Measurements from ENCODE around the gene CALU.

The CALU gene

DNA sequence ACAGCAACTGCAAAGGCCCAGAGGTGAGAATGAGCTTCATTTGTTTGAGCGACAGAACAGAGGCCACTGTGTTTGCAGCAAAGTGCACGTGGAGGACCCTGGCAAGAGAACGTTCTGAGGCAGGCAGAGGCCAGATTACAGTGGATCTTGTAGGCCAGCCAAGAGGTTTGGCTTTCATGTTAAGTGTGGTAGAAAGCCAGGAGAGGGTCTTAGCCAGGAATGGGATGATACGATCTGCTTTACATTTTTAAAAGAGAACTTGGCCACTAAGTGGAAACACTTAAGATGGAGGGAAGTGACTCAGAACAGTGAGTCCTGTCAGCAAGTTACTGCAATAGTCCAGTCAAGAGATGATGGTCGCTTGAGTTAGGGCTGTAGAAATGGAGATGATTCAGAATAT is 57.2 kb downstream of the CALU start:
- DNase-seq = no peak
- in situ Hi-C loops (cut with HindIII; ENCODE audit: low pct_ligation_motif_present, low pct_unique_long_range_greater_than_20kb, low sequenced_read_pairs) = no loop called here

DNA sequence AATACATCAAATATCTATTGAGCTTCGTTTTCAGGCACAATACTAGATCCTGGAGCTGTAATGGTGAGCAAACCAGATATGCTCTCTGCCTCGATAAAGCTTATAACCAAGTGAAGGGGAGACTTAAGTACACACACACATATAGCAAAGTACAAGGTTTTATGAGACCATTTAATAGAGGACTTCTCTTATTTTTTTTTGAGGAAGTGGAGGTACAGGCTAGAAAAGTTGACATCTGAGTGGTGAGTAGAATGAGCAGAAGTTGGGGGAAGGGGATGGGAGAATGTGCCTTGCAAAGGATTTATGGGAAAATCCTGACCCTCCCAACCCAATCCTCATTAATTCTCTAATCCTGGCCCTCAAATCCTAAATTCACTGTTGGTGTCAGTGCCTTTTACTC is 60.3 kb downstream of the CALU start:
- no peak for DNase-seq
- in situ Hi-C loops (cut with HindIII; ENCODE audit: low pct_ligation_motif_present, low pct_unique_long_range_greater_than_20kb, low sequenced_read_pairs) = no loop called here

DNA sequence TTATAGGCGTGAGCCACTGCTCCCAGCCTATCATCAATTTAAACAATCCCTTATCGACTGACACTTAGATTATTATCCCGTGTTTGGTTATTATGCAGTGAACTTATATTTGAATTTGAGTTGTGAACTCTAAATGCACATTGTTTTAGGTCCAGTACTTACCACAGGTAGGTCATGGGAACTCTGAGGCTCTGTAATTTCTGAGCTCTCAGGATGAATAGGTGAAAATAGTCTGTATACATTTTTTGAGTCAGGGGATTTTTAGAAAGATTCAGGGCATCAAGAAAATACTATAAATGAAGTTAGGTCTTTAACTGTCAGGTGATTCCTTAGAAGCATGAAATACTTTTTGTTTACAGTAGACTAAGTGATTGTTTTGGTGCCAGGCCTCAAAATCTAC is 61.4 kb downstream of the CALU start:
- no peak for DNase-seq
- in situ Hi-C loops (cut with HindIII; ENCODE audit: low pct_ligation_motif_present, low pct_unique_long_range_greater_than_20kb, low sequenced_read_pairs) = no loop called here

DNA sequence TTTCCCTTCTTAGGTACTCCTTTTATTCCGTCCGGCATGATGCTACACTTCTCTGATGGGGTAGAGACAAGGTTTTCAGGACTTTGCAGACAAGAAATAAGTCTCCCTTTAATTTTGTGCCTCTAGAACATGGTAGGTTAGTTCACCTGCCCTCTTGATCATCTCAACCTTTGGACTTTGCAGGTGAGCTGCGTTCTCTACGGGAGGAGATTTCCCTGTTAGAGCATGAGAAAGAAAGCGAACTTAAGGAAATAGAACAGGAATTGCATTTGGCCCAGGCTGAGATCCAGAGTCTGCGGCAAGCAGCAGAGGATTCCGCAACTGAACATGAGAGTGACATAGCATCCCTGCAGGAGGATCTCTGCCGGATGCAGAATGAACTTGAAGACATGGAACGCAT is 61.8 kb downstream of the CALU start:
- no peak for DNase-seq
- in situ Hi-C loops (cut with HindIII; ENCODE audit: low pct_ligation_motif_present, low pct_unique_long_range_greater_than_20kb, low sequenced_read_pairs) = no loop called here

DNA sequence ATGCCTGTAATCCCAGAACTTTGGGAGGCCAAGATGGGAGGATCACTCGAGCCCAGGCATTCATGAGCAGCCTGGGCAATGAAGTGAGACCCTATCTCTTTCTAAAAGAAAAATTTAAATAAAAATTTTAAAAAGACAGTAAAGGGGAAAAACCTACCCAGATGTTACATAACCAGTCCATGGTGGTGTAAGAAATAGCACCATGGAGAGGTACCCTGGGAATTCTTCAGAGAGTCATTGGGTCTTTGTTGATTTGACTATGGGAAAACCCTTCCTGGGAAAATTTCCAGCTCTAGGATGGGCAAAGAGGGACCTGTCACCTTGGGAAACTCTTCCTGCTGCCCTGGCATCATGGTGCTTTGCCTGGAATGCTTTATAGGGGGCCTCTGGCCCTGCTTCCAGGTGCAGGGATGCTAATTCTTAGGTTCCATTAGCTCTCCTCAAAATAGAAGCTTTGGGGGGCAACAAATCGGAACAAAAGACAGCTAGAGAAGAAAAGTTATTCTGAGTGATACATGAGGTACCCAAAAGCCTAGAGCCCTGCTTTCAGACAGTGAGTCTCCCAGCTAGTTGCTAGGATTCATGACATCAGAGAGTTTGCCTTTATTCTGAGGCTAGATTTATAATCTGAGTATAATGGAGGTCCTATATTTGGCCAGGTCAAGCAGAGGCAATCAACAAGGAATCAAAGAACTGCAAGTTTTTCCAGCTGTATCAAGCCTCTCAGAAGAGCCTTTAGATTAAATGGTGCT is 62.7 kb downstream of the CALU start:
- DNase-seq = no peak
- in situ Hi-C loops (cut with HindIII; ENCODE audit: low pct_ligation_motif_present, low pct_unique_long_range_greater_than_20kb, low sequenced_read_pairs) = no loop called here

DNA sequence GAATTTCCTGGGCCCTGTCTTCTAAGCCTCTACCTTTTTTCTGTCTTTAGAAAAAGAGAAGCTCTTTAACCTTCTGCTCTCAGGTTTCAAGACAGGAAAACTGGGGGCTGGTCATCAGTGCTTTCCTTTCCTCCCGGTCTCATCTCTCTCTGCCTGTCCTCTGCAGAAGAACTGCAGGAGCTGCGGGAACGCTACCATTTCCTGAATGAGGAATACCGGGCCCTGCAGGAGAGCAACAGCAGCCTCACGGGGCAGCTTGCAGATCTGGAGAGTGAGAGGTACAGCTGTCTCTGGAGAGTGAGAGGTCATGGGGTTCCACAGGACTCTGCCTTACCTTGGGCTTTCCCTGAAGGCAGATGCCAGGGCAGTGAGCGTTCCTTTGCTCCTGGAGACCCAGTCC is 65.3 kb downstream of the CALU start:
- in situ Hi-C loops (cut with HindIII; ENCODE audit: low pct_ligation_motif_present, low pct_unique_long_range_greater_than_20kb, low sequenced_read_pairs) = no loop called here
- DNase-seq = no peak

DNA sequence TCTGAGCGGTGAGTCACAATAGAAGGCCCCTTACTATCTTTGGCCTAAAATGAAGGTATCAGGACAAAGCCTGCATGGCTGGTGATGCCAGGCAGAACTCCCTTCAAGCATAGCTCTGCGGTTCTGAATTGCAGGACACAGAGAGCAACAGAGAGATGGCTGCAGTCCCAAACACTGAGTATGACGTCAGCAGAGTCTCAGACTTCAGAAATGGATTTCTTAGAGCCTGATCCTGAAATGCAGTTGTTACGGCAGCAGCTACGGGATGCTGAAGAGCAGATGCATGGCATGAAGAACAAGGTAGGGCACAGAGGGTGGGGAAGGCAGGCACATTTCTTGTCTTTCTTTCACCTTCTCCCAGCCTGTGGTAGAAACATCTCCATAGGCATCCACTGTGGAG is 66.1 kb downstream of the CALU start:
- in situ Hi-C loops (cut with HindIII; ENCODE audit: low pct_ligation_motif_present, low pct_unique_long_range_greater_than_20kb, low sequenced_read_pairs) = no loop called here
- no peak for DNase-seq

DNA sequence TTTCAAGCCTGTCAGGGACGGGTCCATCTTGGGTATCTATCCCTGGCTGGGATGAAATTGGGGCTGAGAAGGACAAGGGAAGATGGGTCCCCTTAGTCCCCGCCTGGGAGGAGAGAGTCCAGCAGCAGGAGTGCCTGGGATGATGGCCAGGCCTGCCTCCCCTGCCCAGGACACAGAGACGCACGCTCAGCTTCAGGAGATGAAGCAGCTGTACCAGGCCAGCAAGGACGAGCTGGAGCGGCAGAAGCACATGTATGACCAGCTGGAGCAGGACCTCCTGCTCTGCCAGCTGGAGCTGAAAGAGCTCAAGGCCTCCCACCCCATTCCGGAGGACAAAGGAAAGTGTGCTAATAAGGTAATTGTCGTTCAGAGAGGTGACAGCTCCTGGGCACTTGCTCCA is 68.0 kb downstream of the CALU start:
- in situ Hi-C loops (cut with HindIII; ENCODE audit: low pct_ligation_motif_present, low pct_unique_long_range_greater_than_20kb, low sequenced_read_pairs) = no loop called here
- DNase-seq = no peak

DNA sequence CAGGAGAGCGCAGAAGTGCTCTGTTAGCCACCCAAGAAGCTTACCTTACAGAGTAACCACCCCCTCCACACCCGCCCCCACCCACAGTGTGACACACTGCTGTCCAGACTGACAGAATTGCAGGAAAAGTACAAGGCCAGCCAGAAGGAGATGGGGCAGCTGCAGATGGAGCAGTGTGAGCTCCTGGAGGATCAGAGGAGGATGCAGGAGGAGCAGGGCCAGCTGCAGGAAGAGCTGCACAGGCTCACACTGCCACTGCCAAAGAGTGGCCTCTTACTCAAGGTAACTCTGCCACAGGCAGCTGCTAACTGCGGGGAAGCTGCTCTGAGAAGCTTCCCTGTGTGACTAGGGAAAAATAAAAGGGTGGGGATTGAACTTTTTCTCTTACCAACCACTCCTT is 70.2 kb downstream of the CALU start:
- in situ Hi-C loops (cut with HindIII; ENCODE audit: low pct_ligation_motif_present, low pct_unique_long_range_greater_than_20kb, low sequenced_read_pairs) = no loop called here
- no peak for DNase-seq

DNA sequence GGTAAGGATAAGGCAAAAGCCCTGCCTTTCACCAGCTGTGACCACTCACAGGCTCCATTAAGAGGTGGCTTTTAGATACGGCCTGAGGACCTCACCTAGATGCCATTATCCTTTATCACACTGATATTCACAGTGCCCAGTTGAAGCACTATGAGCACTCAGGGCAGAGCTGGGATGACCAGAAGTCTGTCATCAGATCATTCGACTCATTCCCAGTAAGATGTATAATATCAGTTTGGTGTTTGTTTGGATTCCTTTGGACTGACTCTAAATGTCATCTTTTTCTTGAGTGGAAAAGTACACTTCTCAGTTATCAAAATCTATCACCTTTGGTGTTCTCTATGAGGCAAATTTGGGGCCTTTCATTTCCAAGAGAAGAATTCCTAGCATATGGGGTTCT is 71.3 kb downstream of the CALU start:
- DNase-seq = no peak
- in situ Hi-C loops (cut with HindIII; ENCODE audit: low pct_ligation_motif_present, low pct_unique_long_range_greater_than_20kb, low sequenced_read_pairs) = no loop called here

DNA sequence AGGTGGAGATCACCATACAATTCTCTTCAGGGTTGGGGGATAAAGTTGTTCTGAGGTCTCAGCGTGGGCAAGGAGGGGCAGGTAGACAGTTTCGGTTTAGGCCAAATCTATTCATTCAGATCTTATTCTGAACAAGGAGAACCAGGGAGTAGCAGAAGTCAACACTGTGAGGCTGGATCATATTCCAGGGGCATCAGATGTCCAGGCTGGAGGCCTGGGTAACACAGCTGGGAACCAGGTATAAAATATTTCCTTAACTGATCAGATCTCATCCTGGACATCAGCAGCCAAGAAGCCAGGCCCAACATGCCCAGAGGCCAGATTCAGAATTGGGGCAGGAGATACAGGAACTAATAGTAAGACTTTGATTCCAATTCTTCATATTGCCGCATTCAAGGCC is 71.8 kb downstream of the CALU start:
- no peak for DNase-seq
- in situ Hi-C loops (cut with HindIII; ENCODE audit: low pct_ligation_motif_present, low pct_unique_long_range_greater_than_20kb, low sequenced_read_pairs) = no loop called here

DNA sequence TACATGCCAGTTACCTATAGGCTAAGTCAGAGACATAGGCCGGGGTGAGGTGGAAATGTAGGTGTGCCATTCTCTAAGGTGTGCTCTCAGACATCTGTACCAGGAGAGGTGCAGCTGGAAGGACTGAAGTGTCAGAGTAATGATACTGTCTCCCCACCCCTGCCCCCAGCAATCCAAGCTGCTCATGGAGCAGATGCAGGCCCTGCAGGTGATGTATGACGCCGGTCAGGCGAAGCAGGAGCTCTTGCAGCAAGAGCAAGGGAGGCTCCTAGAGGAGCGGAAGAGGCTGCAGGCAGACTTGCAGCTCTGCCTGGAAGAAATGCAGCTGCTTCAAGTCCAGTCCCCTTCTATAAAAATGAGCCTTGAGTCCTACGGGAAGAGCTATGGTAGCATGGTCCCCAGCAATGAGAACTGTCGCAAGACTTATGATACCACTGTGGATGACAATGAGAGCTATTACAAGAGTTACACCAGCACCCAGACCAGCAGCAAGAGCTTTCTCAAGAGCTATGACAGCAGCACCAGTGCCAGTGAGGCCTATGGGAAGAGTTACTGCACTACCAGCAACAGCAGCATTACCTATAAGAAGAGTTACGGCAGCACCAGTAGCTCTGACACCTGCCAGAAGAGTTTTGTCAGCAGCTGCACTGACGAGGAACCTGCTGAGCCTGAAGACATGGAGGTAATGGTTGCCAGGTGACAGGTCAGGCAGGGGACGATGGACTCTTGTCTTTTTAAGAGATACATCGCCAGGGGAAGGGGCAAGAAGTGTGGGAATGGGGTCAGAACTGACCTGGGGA is 72.7 kb downstream of the CALU start:
- in situ Hi-C loops (cut with HindIII; ENCODE audit: low pct_ligation_motif_present, low pct_unique_long_range_greater_than_20kb, low sequenced_read_pairs) = no loop called here
- no peak for DNase-seq

DNA sequence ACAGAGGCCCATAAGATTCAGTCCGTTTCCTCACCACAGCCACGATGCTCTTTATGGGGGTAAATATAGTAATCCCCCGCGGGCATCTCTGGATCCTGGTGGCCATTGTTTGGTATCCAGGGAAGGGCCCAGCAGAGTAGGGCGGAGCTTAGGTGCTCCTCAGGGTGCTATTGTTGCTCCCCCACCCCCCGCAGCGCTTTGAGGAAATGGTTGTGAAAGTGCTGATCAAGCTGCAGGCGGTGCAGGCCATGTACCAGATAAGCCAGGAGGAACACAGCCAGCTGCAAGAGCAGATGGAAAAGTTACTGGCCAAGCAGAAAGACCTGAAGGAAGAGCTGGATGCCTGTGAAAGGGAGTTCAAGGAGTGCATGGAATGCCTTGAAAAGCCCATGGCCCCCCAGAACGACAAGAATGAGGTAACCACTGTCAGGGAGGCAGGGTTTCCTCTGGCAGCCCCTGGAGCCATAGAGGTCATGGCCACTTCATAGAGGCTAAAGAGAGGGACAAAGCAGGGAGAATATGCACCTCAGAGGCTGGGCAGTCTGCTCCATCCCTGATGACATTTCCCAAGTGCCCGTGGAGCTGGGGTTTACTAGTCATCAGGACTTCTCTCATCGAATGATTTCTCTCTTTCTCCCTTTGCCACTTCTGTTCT is 73.5 kb downstream of the CALU start:
- no peak for DNase-seq

DNA sequence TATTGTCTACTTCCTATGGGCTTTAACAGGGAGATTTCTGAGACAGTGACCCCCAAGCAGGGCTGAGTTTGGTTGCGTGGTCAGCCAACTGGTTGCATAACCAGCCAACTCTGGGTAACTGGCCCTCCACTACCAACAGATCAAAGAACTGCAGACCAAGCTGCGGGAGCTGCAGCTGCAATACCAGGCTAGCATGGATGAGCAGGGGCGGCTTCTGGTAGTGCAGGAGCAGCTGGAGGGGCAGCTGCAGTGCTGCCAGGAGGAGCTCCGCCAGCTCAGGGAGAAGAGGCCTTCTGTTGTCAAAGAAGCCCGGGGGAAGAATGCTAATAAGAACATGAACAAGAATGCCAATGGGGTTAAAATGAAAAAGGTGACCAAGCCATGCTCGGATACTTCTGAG is 75.3 kb downstream of the CALU start:
- no peak for DNase-seq
- in situ Hi-C loops (cut with HindIII; ENCODE audit: low pct_ligation_motif_present, low pct_unique_long_range_greater_than_20kb, low sequenced_read_pairs) = no loop called here

More for the DNA sequence above, 73.5 kb downstream of the CALU start:
- in situ Hi-C loops (cut with HindIII; ENCODE audit: low pct_ligation_motif_present, low pct_unique_long_range_greater_than_20kb, low sequenced_read_pairs) = no loop called here

DNA sequence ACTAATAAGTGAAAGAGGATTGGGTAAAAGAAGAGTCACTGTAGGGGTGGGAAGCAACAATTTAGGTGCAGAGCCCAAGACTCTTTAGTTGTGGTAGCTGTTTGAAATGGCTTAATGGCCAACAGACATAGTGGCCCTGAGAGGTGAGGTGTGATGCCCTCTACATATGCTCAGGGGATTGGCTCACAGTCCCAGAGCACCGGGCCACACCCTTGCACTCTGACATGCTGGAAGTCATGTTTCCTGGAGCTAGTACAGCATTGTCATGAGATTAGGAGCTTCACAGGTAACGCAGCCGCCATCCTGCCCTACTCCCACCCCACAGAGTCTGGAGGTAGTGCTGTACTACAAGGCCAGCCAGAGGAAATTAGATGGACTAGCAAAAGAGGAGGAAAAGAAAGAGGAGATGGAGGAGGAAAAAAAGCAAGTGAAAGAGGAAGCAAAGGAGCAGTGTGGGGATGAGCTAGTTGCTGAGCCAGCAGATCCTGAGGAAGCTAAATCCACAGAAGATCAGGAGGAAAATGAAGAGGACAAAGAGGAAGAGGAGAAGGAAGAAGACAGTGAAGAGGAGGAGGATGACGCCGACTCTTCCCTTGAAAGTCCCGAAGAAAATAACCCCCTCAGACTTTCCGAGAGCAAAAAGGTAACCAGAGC is 76.3 kb downstream of the CALU start:
- no peak for DNase-seq
- in situ Hi-C loops (cut with HindIII; ENCODE audit: low pct_ligation_motif_present, low pct_unique_long_range_greater_than_20kb, low sequenced_read_pairs) = no loop called here

DNA sequence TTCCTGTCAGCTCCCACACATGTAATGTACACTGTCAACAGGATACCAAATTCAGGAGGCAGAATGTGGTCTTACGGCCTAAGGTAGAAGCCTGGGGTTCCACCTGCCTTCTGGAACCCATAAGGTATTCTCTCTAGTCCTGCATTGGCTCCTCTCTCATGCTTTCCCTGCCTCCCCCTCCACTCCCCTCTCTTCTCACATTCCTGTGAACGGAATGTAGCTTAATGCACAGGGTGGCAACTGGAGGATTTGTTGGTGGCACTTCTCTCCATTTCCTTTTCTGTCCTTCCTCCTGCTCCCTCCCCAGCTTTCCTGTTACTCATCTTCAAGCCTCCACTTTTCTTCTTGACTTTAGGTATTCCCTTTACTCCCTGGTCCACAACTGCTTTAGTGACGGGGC is 79.5 kb downstream of the CALU start:
- in situ Hi-C loops (cut with HindIII; ENCODE audit: low pct_ligation_motif_present, low pct_unique_long_range_greater_than_20kb, low sequenced_read_pairs) = no loop called here
- DNase-seq = no peak
